Measurements from ENCODE around the gene SLC5A11. TPM values are rescaled to one million over a fixed set of nuclear protein-coding genes. Genes with fewer than 3 reads are reported as not detected.

The SLC5A11 gene
- total RNA-seq, 1 donor from 2014 or later, result not detected

- DNase-seq (ENCODE audit: low read depth) (no peak), FAIRE-seq (no peak)
- Mint-ChIP-seq H3K4me1 (ENCODE audit: low read depth, unreplicated experiment) (peaks cover 8% of the 10 kb centered on the region), H3K4me3 (ENCODE audit: unreplicated experiment) (no peak overlapping the region), H3K9me3 (ENCODE audit: unreplicated experiment) (peaks cover 3% of the 10 kb centered on the region), H3K27me3 (ENCODE audit: low read depth, unreplicated experiment) (no peaks in the 10 kb centered on the region), H3K27ac (ENCODE audit: unreplicated experiment) (no peak overlapping the region), H3K36me3 (ENCODE audit: low read depth, unreplicated experiment) (no peaks in the 10 kb centered on the region)
- H3K4me1 ChIP-seq (ENCODE audit: insufficient read depth, low read length), result peaks cover 11% of the 10 kb centered on the region
- no peaks in the 10 kb centered on the region for H3K27me3 ChIP-seq (ENCODE audit: insufficient read depth, low read length)
- no peak overlapping the region for H2AFZ ChIP-seq (ENCODE audit: low read depth, low read length)
- H3K4me2 ChIP-seq (ENCODE audit: low read length), result peak overlapping the region; percentile 78
- H3K4me3 ChIP-seq (ENCODE audit: insufficient read depth, low read depth, low read length), result no peak overlapping the region
- H3K9ac ChIP-seq (ENCODE audit: low read length), result no peak overlapping the region
- H3K36me3 ChIP-seq (ENCODE audit: insufficient read depth, low read length), result no peaks in the 10 kb centered on the region
- H4K20me1 ChIP-seq (ENCODE audit: insufficient read depth, low read length), result no peaks in the 10 kb centered on the region
- TF ChIP-seq, protein P1, sequence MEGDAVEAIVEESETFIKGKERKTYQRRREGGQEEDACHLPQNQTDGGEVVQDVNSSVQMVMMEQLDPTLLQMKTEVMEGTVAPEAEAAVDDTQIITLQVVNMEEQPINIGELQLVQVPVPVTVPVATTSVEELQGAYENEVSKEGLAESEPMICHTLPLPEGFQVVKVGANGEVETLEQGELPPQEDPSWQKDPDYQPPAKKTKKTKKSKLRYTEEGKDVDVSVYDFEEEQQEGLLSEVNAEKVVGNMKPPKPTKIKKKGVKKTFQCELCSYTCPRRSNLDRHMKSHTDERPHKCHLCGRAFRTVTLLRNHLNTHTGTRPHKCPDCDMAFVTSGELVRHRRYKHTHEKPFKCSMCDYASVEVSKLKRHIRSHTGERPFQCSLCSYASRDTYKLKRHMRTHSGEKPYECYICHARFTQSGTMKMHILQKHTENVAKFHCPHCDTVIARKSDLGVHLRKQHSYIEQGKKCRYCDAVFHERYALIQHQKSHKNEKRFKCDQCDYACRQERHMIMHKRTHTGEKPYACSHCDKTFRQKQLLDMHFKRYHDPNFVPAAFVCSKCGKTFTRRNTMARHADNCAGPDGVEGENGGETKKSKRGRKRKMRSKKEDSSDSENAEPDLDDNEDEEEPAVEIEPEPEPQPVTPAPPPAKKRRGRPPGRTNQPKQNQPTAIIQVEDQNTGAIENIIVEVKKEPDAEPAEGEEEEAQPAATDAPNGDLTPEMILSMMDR (IDR thresholded peaks at IDR 0.05; ENCODE audit: insufficient read depth, low read depth, low read length), result no peak
- TF ChIP-seq EZH2 (IDR thresholded peaks at IDR 0.05; ENCODE audit: insufficient read depth, low read length), result no peak
- no peaks in the 10 kb centered on the region for H3K9me3 ChIP-seq (ENCODE audit: insufficient read depth, low read depth, low read length)
- no peak overlapping the region for H3K27ac ChIP-seq (ENCODE audit: low read depth, low read length)
- H3K79me2 ChIP-seq (ENCODE audit: insufficient read depth, low read length), result no peaks in the 10 kb centered on the region
Observed at GRCh38 chr16:24839347-24839972, 6.3 kb upstream of the SLC5A11 start.

- Histone ChIP-seq H3K27me3 (ENCODE audit: insufficient read depth, low read length) (no peaks in the 10 kb centered on the region), H3K9ac (ENCODE audit: low read length) (no peak overlapping the region), H3K4me1 (ENCODE audit: insufficient read depth, low read length) (peaks cover 11% of the 10 kb centered on the region), H3K27ac (ENCODE audit: low read depth, low read length) (no peak overlapping the region), H3K79me2 (ENCODE audit: insufficient read depth, low read length) (no peaks in the 10 kb centered on the region), H3K4me3 (ENCODE audit: insufficient read depth, low read depth, low read length) (no peak overlapping the region), H3K36me3 (ENCODE audit: insufficient read depth, low read length) (no peaks in the 10 kb centered on the region), H3K9me3 (ENCODE audit: insufficient read depth, low read depth, low read length) (no peaks in the 10 kb centered on the region), H3K4me2 (ENCODE audit: low read length) (no peak overlapping the region), H2AFZ (ENCODE audit: low read depth, low read length) (no peak overlapping the region), H4K20me1 (ENCODE audit: insufficient read depth, low read length) (no peaks in the 10 kb centered on the region)
- Mint-ChIP-seq H3K36me3 (ENCODE audit: low read depth, unreplicated experiment) (no peaks in the 10 kb centered on the region), H3K27me3 (ENCODE audit: low read depth, unreplicated experiment) (no peaks in the 10 kb centered on the region), H3K4me3 (ENCODE audit: unreplicated experiment) (no peak overlapping the region), H3K9me3 (ENCODE audit: unreplicated experiment) (peaks cover 3% of the 10 kb centered on the region), H3K27ac (ENCODE audit: unreplicated experiment) (no peak overlapping the region), H3K4me1 (ENCODE audit: low read depth, unreplicated experiment) (peaks cover 8% of the 10 kb centered on the region)
- FAIRE-seq (no peak), DNase-seq (ENCODE audit: low read depth) (no peak)
- TF ChIP-seq, protein P1 (IDR thresholded peaks at IDR 0.05; ENCODE audit: insufficient read depth, low read depth, low read length), result no peak
- no peak for TF ChIP-seq EZH2 (IDR thresholded peaks at IDR 0.05; ENCODE audit: insufficient read depth, low read length)
Observed at GRCh38 chr16:24841291-24841690, 4.5 kb upstream of the SLC5A11 start.
